ENCODE data around the gene HOXB13. TPM values are rescaled to one million over a fixed set of nuclear protein-coding genes. Genes with fewer than 3 reads are reported as not detected.

The HOXB13 gene
- total RNA-seq, 2 donors from 2014 or later: not detected

GRCh38 chr17:48734333-48735061 is 5.9 kb upstream of the HOXB13 start:
- Mint-ChIP-seq H3K27me3 (ENCODE audit: insufficient read depth) (peaks cover 100% of the 10 kb centered on the region), H3K4me3 (no peak overlapping the region), H3K4me1 (peaks cover 10% of the 10 kb centered on the region), H3K27ac (no peak overlapping the region), H3K9me3 (peaks cover 5% of the 10 kb centered on the region), H3K36me3 (ENCODE audit: low read depth) (no peaks in the 10 kb centered on the region)
- no peak overlapping the region for H3K4me3 ChIP-seq (ENCODE audit: low read length)
- peaks cover 100% of the 10 kb centered on the region for H3K27me3 ChIP-seq (ENCODE audit: control insufficient read depth, insufficient read depth, low read length, poor library complexity, severe bottlenecking)
- no peak overlapping the region for H3K9ac ChIP-seq (ENCODE audit: extremely low read depth, low read length, poor library complexity, severe bottlenecking)
- no peak overlapping the region for H3K27ac ChIP-seq (ENCODE audit: low read depth, low read length)
- DNase-seq: peak; percentile 59
- peaks cover 7% of the 10 kb centered on the region for H3K9me3 ChIP-seq (ENCODE audit: control insufficient read depth, low read length)
- no peaks in the 10 kb centered on the region for H3K36me3 ChIP-seq (ENCODE audit: control insufficient read depth, insufficient read depth, low read length)
- peaks cover 3% of the 10 kb centered on the region for H3K4me1 ChIP-seq (ENCODE audit: control insufficient read depth, insufficient read depth, low read length)
- 7 to 12% methylated on average over 5 to 14 of the region's 14 CpGs for WGBS, 2 experiments (ENCODE audit: insufficient coverage in 1 of 2, insufficient read length in 1 of 2)
- TF ChIP-seq CTCF (conservative IDR thresholded peaks at IDR 0.05): no peak

GRCh38 chr17:48733632-48734328 is 5.2 kb upstream of the HOXB13 start:
- H3K4me3 ChIP-seq (ENCODE audit: low read length): no peak overlapping the region

More at GRCh38 chr17:48733632-48734328, 5.2 kb upstream of the HOXB13 start:
- Histone ChIP-seq H3K27me3 (ENCODE audit: control insufficient read depth, insufficient read depth, low read length, poor library complexity, severe bottlenecking) (peaks cover 100% of the 10 kb centered on the region), H3K9ac (ENCODE audit: extremely low read depth, low read length, poor library complexity, severe bottlenecking) (no peak overlapping the region), H3K27ac (ENCODE audit: low read depth, low read length) (no peak overlapping the region), H3K9me3 (ENCODE audit: control insufficient read depth, low read length) (peaks cover under 1% of the 10 kb centered on the region), H3K36me3 (ENCODE audit: control insufficient read depth, insufficient read depth, low read length) (no peaks in the 10 kb centered on the region), H3K4me1 (ENCODE audit: control insufficient read depth, insufficient read depth, low read length) (peaks cover 3% of the 10 kb centered on the region)
- H3K27me3 Mint-ChIP-seq (ENCODE audit: insufficient read depth): peaks cover 100% of the 10 kb centered on the region
- H3K4me3 Mint-ChIP-seq: no peak overlapping the region
- H3K9me3 Mint-ChIP-seq: no peaks in the 10 kb centered on the region
- peaks cover 10% of the 10 kb centered on the region for H3K4me1 Mint-ChIP-seq
- H3K27ac Mint-ChIP-seq: no peak overlapping the region
- TF ChIP-seq CTCF (conservative IDR thresholded peaks at IDR 0.05): no peak
- 10 to 11% methylated on average over 14 to 22 of the region's 22 CpGs for WGBS, 2 experiments (ENCODE audit: insufficient coverage in 1 of 2, insufficient read length in 1 of 2)
- H3K36me3 Mint-ChIP-seq (ENCODE audit: low read depth): no peaks in the 10 kb centered on the region
- DNase-seq: no peak

Data from endodermal cell (in vitro differentiated cells).